Omental fat pad (tissue), 4 donors: ENCODE results near the gene TUBE1. TPM values are rescaled to one million over a fixed set of nuclear protein-coding genes. Genes with fewer than 3 reads are reported as not detected.
A peak's percentile ranks its signal among the peaks of the same experiment; 100 is the strongest.

Source experiments
- ATAC-seq: fragments of 150-250 bp; one replicate; pipeline ENCODE4 v1.9.1; 2016; ENCODE audit warnings: mild to moderate bottlenecking, moderate library complexity; ENCODE audit not compliant: low FRiP score
- DNase-seq: peaks from one replicate; pipeline ENCODE4 v3.0.0-alpha.2; 2019; ENCODE audit warnings: low spot score
- CTCF ChIP-seq, 3 donors: fragments of 450-650 bp; IDR thresholded peaks; one replicate each; pipeline ENCODE4 v1.5.1; 2016 to 2017; ENCODE audit warnings: antibody characterized with exemption in 3 of 3, mild to moderate bottlenecking in 3 of 3, moderate library complexity in 2 of 3
- total RNA-seq, 4 donors: library from RNA; depleted of rRNA; stranded (reverse); fragments of >200 nt; gene quantifications; one replicate each; pipeline ENCODE4 v1.1.0, GENCODE V29; 2016

The TUBE1 gene
- total RNA-seq, 4 donors from 2014 or later: 21.0 to 68.7 (median 31.6) TPM

- no peak for TF ChIP-seq CTCF (IDR thresholded peaks at IDR 0.05)
- ATAC-seq (no peak), DNase-seq (no peak)
Measured at GRCh38 chr6:112041535-112041934, 45.7 kb downstream of the TUBE1 start.

GRCh38 chr6:112040956-112041355 lies 46.3 kb downstream of the TUBE1 start:
- ATAC-seq (no peak), DNase-seq (no peak)
- TF ChIP-seq CTCF (IDR thresholded peaks at IDR 0.05): no peak

GRCh38 chr6:112039431-112039770 lies 47.9 kb downstream of the TUBE1 start:
- no peak for TF ChIP-seq CTCF (IDR thresholded peaks at IDR 0.05)
- no peak for ATAC-seq
- DNase-seq: no peak

GRCh38 chr6:112038756-112039430 lies 48.4 kb downstream of the TUBE1 start:
- no peak for TF ChIP-seq CTCF (IDR thresholded peaks at IDR 0.05)
- ATAC-seq: no peak
- DNase-seq: no peak

- peak; percentile 9 for ATAC-seq
- DNase-seq: no peak
- no peak for TF ChIP-seq CTCF (IDR thresholded peaks at IDR 0.05)
Measured at GRCh38 chr6:112038268-112038667, 49.0 kb downstream of the TUBE1 start.

GRCh38 chr6:112037783-112038216 lies 49.5 kb downstream of the TUBE1 start:
- no peak for DNase-seq
- ATAC-seq: peak; percentile 91

More at GRCh38 chr6:112037783-112038216, 49.5 kb downstream of the TUBE1 start:
- no peak for TF ChIP-seq CTCF (IDR thresholded peaks at IDR 0.05)
